Glomerular visceral epithelial cell (primary cell): ENCODE measurements around the gene PIWIL4.
"Not testable (repeated sequence)": the region's sequence is repeated elsewhere in the genome, so short reads cannot be mapped to it uniquely, and the experiment has no call there.

Experiments
- DNase-seq: peaks from one replicate; pipeline ENCODE4 v3.0.0-alpha.2; 2016; ENCODE audit errors: extremely low spot score

The PIWIL4 gene

GRCh38 chr11:94636388-94636949 is 69.3 kb downstream of the PIWIL4 start:
- DNase-seq = no peak

- no peak for DNase-seq
These were observed 71.2 kb downstream of the PIWIL4 start for GRCh38 chr11:94638301-94638901.

- DNase-seq = no peak
These were observed 71.8 kb downstream of the PIWIL4 start for GRCh38 chr11:94638902-94639373.

- no peak for DNase-seq
These were observed 72.9 kb downstream of the PIWIL4 start for GRCh38 chr11:94639901-94640721.

- DNase-seq = no peak
These were observed 74.1 kb downstream of the PIWIL4 start for GRCh38 chr11:94641167-94641761.

GRCh38 chr11:94643186-94643585 is 76.0 kb downstream of the PIWIL4 start:
- DNase-seq = not testable (repeated sequence)

- no peak for DNase-seq
These were observed 80.8 kb downstream of the PIWIL4 start for GRCh38 chr11:94647926-94648325.

- no peak for DNase-seq
These were observed 81.6 kb downstream of the PIWIL4 start for GRCh38 chr11:94648789-94649188.

- DNase-seq = no peak
These were observed 82.1 kb downstream of the PIWIL4 start for GRCh38 chr11:94649254-94649653.

- no peak for DNase-seq
These were observed 82.9 kb downstream of the PIWIL4 start for GRCh38 chr11:94649964-94650623.

GRCh38 chr11:94650756-94651155 is 83.6 kb downstream of the PIWIL4 start:
- DNase-seq = no peak

- DNase-seq = no peak
These were observed 85.6 kb downstream of the PIWIL4 start for GRCh38 chr11:94652735-94653284.

- DNase-seq = no peak
These were observed 86.4 kb downstream of the PIWIL4 start for GRCh38 chr11:94653561-94653960.

- no peak for DNase-seq
These were observed 87.0 kb downstream of the PIWIL4 start for GRCh38 chr11:94654201-94654600.

- DNase-seq = no peak
These were observed 88.1 kb downstream of the PIWIL4 start for GRCh38 chr11:94655291-94655690.

- DNase-seq = no peak
These were observed 88.8 kb downstream of the PIWIL4 start for GRCh38 chr11:94655956-94656355.

GRCh38 chr11:94656968-94657367 is 89.8 kb downstream of the PIWIL4 start:
- DNase-seq = no peak

GRCh38 chr11:94657629-94658028 is 90.5 kb downstream of the PIWIL4 start:
- no peak for DNase-seq

- no peak for DNase-seq
These were observed 91.2 kb downstream of the PIWIL4 start for GRCh38 chr11:94658386-94658785.

GRCh38 chr11:94658888-94659287 is 91.7 kb downstream of the PIWIL4 start:
- no peak for DNase-seq

GRCh38 chr11:94661444-94661843 is 94.3 kb downstream of the PIWIL4 start:
- no peak for DNase-seq
